Smooth muscle cell (in vitro differentiated cells): ENCODE data around the gene ZNHIT2. TPM values are rescaled to one million over a fixed set of nuclear protein-coding genes. Genes with fewer than 3 reads are reported as not detected.

ENCODE experiments used
- microRNA-seq: library from miRNA; unstranded; fragments of <30 nt; microRNA quantifications from one replicate; pipeline ENCODE4, GENCODE V29; 2016; ENCODE audit warnings: borderline number of aligned reads
- polyA plus RNA-seq: library from polyadenylated mRNA; unstranded; fragments of >200 nt; fragmentation: Nextera tagmentation; extraction: Ambion mirVana; gene quantifications from 2 replicates; pipeline ENCODE4 v1.2.1, GENCODE V29; 2016
- small RNA-seq: library from RNA; depleted of rRNA; stranded (forward); fragments of <200 nt; gene quantifications from one replicate; pipeline ENCODE3, GENCODE V24; 2014
- total RNA-seq: library from RNA; depleted of rRNA; stranded (reverse); fragments of >200 nt; gene quantifications from 2 replicates; pipeline ENCODE4 v1.2.3, GENCODE V29; 2014

Gene ZNHIT2
- total and polyA plus RNA-seq, 2 experiments from 2014 or later = 9.1 to 14.5 TPM

Small RNA genes within 50 kb of the gene (microRNA-seq; reads per million reads assigned to microRNA genes)
- gene MIR6751 = 4.1 reads per million

Small RNA genes within 50 kb of the gene (small RNA-seq; reads per million reads assigned to genes)
- gene HIGD1AP10 (0.18 reads per million), gene PDCL2P2 (not detected), gene RNU2-23P (0.11 reads per million)

Other genes starting within 250 kb of the ZNHIT2 start
- 30.9 and 59.8 TPM in 2 replicates for gene EHD1, start 239.1 kb downstream of the ZNHIT2 start, total RNA-seq
- gene EHD1, start 239.1 kb downstream of the ZNHIT2 start, polyA plus RNA-seq = 42.8 and 46.7 TPM in 2 replicates
- gene ATG2A, start 200.5 kb downstream of the ZNHIT2 start, total RNA-seq = 4.8 and 4.9 TPM in 2 replicates
- 6.2 and 8.6 TPM in 2 replicates for gene ATG2A, start 200.5 kb downstream of the ZNHIT2 start, polyA plus RNA-seq
- 14.9 and 20.7 TPM in 2 replicates for gene PPP2R5B, start 193.0 kb downstream of the ZNHIT2 start, total RNA-seq
- 32.7 and 36.6 TPM in 2 replicates for gene PPP2R5B, start 193.0 kb downstream of the ZNHIT2 start, polyA plus RNA-seq
- not detected in 2 replicates for gene GPHA2, start 181.8 kb downstream of the ZNHIT2 start, total RNA-seq
- gene GPHA2, start 181.8 kb downstream of the ZNHIT2 start, polyA plus RNA-seq = 0.40 TPM in 1 of 2 replicates, not detected in the other
- not detected in 2 replicates for gene MAJIN, start 145.6 kb downstream of the ZNHIT2 start, total RNA-seq
- gene MAJIN, start 145.6 kb downstream of the ZNHIT2 start, polyA plus RNA-seq = not detected in 2 replicates
- not detected in 2 replicates for gene BATF2, start 120.7 kb downstream of the ZNHIT2 start, total RNA-seq
- gene BATF2, start 120.7 kb downstream of the ZNHIT2 start, polyA plus RNA-seq = 0.41 TPM in 1 of 2 replicates, not detected in the other
- gene ARL2, start 103.5 kb downstream of the ZNHIT2 start, total RNA-seq = 61.0 and 83.3 TPM in 2 replicates
- 116 and 122 TPM in 2 replicates for gene ARL2, start 103.5 kb downstream of the ZNHIT2 start, polyA plus RNA-seq
- 9.4 and 14.8 TPM in 2 replicates for gene SNX15, start 90.3 kb downstream of the ZNHIT2 start, total RNA-seq
- 24.7 and 25.1 TPM in 2 replicates for gene SNX15, start 90.3 kb downstream of the ZNHIT2 start, polyA plus RNA-seq
- gene SAC3D1, start 76.5 kb downstream of the ZNHIT2 start, total RNA-seq = 7.4 and 7.6 TPM in 2 replicates
- 26.2 and 33.3 TPM in 2 replicates for gene SAC3D1, start 76.5 kb downstream of the ZNHIT2 start, polyA plus RNA-seq
- gene NAALADL1, start 59.1 kb downstream of the ZNHIT2 start, total RNA-seq = 1.0 and 1.8 TPM in 2 replicates
- 2.0 and 7.0 TPM in 2 replicates for gene NAALADL1, start 59.1 kb downstream of the ZNHIT2 start, polyA plus RNA-seq
- 8.0 and 8.3 TPM in 2 replicates for gene CDCA5, start 33.7 kb downstream of the ZNHIT2 start, total RNA-seq
- gene CDCA5, start 33.7 kb downstream of the ZNHIT2 start, polyA plus RNA-seq = 8.5 and 11.2 TPM in 2 replicates
- gene ZFPL1, start 33.5 kb downstream of the ZNHIT2 start, total RNA-seq = 49.1 and 91.0 TPM in 2 replicates
- 81.0 and 87.1 TPM in 2 replicates for gene ZFPL1, start 33.5 kb downstream of the ZNHIT2 start, polyA plus RNA-seq
- gene VPS51, start 21.5 kb downstream of the ZNHIT2 start, total RNA-seq = 104 and 154 TPM in 2 replicates
- 55.2 and 65.0 TPM in 2 replicates for gene VPS51, start 21.5 kb downstream of the ZNHIT2 start, polyA plus RNA-seq
- 16.8 and 26.9 TPM in 2 replicates for gene TM7SF2, start 5.8 kb downstream of the ZNHIT2 start, total RNA-seq
- 17.4 and 43.1 TPM in 2 replicates for gene TM7SF2, start 5.8 kb downstream of the ZNHIT2 start, polyA plus RNA-seq
- gene FAU, start 4.4 kb upstream of the ZNHIT2 start, total RNA-seq = 373 and 509 TPM in 2 replicates
- gene FAU, start 4.4 kb upstream of the ZNHIT2 start, polyA plus RNA-seq = 537 and 578 TPM in 2 replicates
- gene MRPL49, start 4.6 kb upstream of the ZNHIT2 start, total RNA-seq = 28.2 and 43.0 TPM in 2 replicates
- gene MRPL49, start 4.6 kb upstream of the ZNHIT2 start, polyA plus RNA-seq = 53.2 and 55.4 TPM in 2 replicates
- 39.9 and 52.0 TPM in 2 replicates for gene SYVN1, start 16.8 kb upstream of the ZNHIT2 start, total RNA-seq
- 30.0 and 32.0 TPM in 2 replicates for gene SYVN1, start 16.8 kb upstream of the ZNHIT2 start, polyA plus RNA-seq
- gene SPDYC, start 52.5 kb upstream of the ZNHIT2 start, total RNA-seq = not detected in 2 replicates
- not detected in 2 replicates for gene SPDYC, start 52.5 kb upstream of the ZNHIT2 start, polyA plus RNA-seq
- 93.0 and 126 TPM in 2 replicates for gene CAPN1, start 64.2 kb upstream of the ZNHIT2 start, total RNA-seq
- gene CAPN1, start 64.2 kb upstream of the ZNHIT2 start, polyA plus RNA-seq = 109 and 149 TPM in 2 replicates
- 2.5 and 4.4 TPM in 2 replicates for gene POLA2, start 144.3 kb upstream of the ZNHIT2 start, total RNA-seq
- 8.4 and 9.2 TPM in 2 replicates for gene POLA2, start 144.3 kb upstream of the ZNHIT2 start, polyA plus RNA-seq
- 0.94 and 4.0 TPM in 2 replicates for gene CDC42EP2, start 197.2 kb upstream of the ZNHIT2 start, total RNA-seq
- gene CDC42EP2, start 197.2 kb upstream of the ZNHIT2 start, polyA plus RNA-seq = 7.8 and 13.0 TPM in 2 replicates
- 40.1 and 40.5 TPM in 2 replicates for gene DPF2, start 216.2 kb upstream of the ZNHIT2 start, total RNA-seq
- gene DPF2, start 216.2 kb upstream of the ZNHIT2 start, polyA plus RNA-seq = 69.4 and 82.1 TPM in 2 replicates
- 0.49 TPM in 1 of 2 replicates, not detected in the other for gene TIGD3, start 237.1 kb upstream of the ZNHIT2 start, total RNA-seq
- not detected in 2 replicates for gene TIGD3, start 237.1 kb upstream of the ZNHIT2 start, polyA plus RNA-seq